Thymus (tissue), 11 donors: ENCODE data around the gene KRTAP10-3. TPM values are rescaled to one million over a fixed set of nuclear protein-coding genes. Genes with fewer than 3 reads are reported as not detected.

Source experiments
- DNase-seq, 9 donors: peaks; one replicate each; pipeline ENCODE4 v3.0.0-alpha.2; 2013; ENCODE audit warnings: low spot score in 9 of 9, low read depth in 6 of 9, missing footprints in 1 of 9
- H3K27ac ChIP-seq, 2 donors: one replicate each; pipeline ENCODE4 v1.5.1; 2013; ENCODE audit warnings: control low read depth in 1 of 2, low read depth in 1 of 2, low read length in 1 of 2, mild to moderate bottlenecking in 1 of 2, moderate library complexity in 1 of 2
- H3K27me3 ChIP-seq, 2 donors: one replicate each; pipeline ENCODE4 v1.5.1; 2013; ENCODE audit warnings: low read length in 1 of 2; ENCODE audit not compliant: control insufficient read depth in 2 of 2, insufficient read depth in 1 of 2
- H3K36me3 ChIP-seq, 2 donors: one replicate each; pipeline ENCODE4 v1.5.1; 2013; ENCODE audit warnings: low read length in 1 of 2, mild to moderate bottlenecking in 1 of 2, moderate library complexity in 1 of 2; ENCODE audit not compliant: control insufficient read depth in 2 of 2, insufficient read depth in 2 of 2
- H3K4me1 ChIP-seq, 2 donors: one replicate each; pipeline ENCODE4 v1.5.1; 2013; ENCODE audit warnings: low read length in 2 of 2; ENCODE audit not compliant: control insufficient read depth in 2 of 2, insufficient read depth in 2 of 2
- H3K4me3 ChIP-seq, 2 donors: one replicate each; pipeline ENCODE4 v1.5.1; 2013; ENCODE audit warnings: low read length in 2 of 2, control low read depth in 1 of 2, mild to moderate bottlenecking in 1 of 2
- H3K9me3 ChIP-seq, 2 donors: one replicate each; pipeline ENCODE4 v1.5.1; 2013; ENCODE audit warnings: low read length in 1 of 2, mild to moderate bottlenecking in 1 of 2; ENCODE audit not compliant: control insufficient read depth in 2 of 2, insufficient read depth in 1 of 2
- WGBS: extraction: QIAGEN DNeasy Blood & Tissue Kit; methylation state at CpG from one replicate; pipeline ENCODE4 v1.1.7; 2013; 5-methylcytosine and 5-hydroxymethylcytosine counted together
- polyA plus RNA-seq: library from polyadenylated mRNA; stranded (reverse); fragments of 200-250 nt; gene quantifications from one replicate; pipeline ENCODE4 v1.2.3, GENCODE V29; 2013
- total RNA-seq: library from RNA; stranded (reverse); fragments of 120-200 nt; gene quantifications from one replicate; pipeline ENCODE4 v1.2.4, GENCODE V29; 2013
- donor health status: healthy.

KRTAP10-3 gene
- total and polyA plus RNA-seq, 2 donors = not detected

DNA sequence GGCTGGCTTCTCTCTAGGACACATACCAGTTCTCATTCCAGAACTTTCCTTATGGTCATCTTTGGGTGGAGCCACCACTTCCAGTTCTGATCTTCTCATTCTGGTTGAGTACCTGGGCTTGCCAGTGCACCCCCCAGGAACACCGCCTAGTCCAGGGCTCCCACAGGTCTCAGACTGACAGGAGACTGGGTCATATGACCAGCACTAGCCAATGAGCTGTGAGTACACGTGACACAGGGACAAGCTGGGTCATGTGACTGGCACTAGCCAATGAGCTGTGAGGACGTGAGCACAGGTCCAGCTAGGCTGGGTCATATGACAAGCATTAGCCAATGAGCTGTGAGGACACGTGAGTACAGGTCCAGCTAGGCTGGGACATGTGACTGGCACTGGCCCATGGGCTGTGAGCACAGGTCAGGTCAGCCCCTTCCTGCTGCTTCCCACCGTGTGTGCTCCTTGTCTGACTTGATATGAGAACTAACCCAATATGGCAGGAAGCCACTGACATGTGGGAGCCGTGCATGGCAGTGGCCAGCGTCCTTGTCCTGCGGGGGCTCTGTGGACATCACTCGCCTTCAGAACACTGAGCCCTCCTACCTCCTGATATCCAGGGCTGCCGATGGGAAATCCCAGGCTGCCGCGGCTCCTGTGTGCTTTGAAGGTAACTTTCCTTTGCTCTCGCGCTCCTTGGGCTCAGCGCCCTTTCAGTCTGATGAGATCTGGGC, 41.3 kb downstream of the KRTAP10-3 start:
- WGBS = 92% methylated on average over 15 of the region's 15 CpGs
- peak in 1 of 9 donors; percentile 2 for DNase-seq
- Histone ChIP-seq H3K4me3 (no peak overlapping the region), H3K9me3 (peaks cover 0 to 9% of the 10 kb centered on the region in 2 donors), H3K36me3 (no peaks in the 10 kb centered on the region), H3K4me1 (no peaks in the 10 kb centered on the region), H3K27me3 (no peaks in the 10 kb centered on the region), H3K27ac (no peak overlapping the region)

DNA sequence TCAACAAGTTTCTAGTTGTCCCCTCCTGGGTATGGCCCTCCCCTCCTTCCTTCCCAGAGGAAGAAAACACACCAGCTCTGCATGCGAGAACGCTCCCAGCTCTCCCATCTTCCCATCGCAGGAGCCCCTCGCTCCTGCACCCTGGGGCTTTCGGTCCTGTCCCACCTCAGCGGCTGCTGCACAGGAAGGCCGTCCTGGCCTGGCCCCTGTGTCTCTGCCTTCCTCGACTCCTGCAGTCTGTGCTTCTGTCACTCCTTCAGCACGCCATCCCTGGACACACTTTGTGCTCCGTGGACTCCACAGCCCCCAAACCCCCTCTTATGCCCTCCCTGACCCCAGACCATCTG, 41.8 kb downstream of the KRTAP10-3 start:
- H3K4me1 ChIP-seq = no peaks in the 10 kb centered on the region
- H3K36me3 ChIP-seq = no peaks in the 10 kb centered on the region
- H3K4me3 ChIP-seq = no peak overlapping the region
- no peaks in the 10 kb centered on the region for H3K27me3 ChIP-seq
- H3K27ac ChIP-seq = no peak overlapping the region
- DNase-seq = no peak
- peaks cover 0 to 9% of the 10 kb centered on the region in 2 donors for H3K9me3 ChIP-seq
- 90% methylated on average over 10 of the region's 10 CpGs for whole genome bisulfite sequencing

DNA sequence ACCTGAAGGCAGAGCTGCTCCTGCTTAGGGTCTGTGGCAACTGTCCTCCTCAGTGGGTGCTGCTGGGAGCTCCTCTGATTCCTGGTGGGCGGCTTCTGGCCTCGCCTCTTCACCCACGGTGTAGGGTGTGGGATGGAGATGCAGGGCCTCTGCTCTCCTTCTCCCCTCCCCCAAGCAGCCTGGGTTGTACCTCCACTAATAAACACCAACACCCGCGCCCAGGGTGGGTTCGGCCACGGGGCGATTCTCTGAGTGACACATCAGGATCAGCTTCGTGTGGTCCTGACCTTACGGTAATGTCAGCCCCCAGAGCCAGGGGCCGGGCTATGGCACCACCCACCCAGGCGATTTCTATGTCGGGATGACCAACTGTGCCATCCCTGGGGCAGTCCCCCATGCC, 42.3 kb downstream of the KRTAP10-3 start:
- Histone ChIP-seq H3K4me3 (no peak overlapping the region), H3K36me3 (no peaks in the 10 kb centered on the region), H3K27ac (no peak overlapping the region), H3K4me1 (no peaks in the 10 kb centered on the region), H3K9me3 (peaks cover 0 to 9% of the 10 kb centered on the region in 2 donors), H3K27me3 (no peaks in the 10 kb centered on the region)
- DNase-seq = no peak
- 93% methylated on average over 13 of the region's 13 CpGs for WGBS

DNA sequence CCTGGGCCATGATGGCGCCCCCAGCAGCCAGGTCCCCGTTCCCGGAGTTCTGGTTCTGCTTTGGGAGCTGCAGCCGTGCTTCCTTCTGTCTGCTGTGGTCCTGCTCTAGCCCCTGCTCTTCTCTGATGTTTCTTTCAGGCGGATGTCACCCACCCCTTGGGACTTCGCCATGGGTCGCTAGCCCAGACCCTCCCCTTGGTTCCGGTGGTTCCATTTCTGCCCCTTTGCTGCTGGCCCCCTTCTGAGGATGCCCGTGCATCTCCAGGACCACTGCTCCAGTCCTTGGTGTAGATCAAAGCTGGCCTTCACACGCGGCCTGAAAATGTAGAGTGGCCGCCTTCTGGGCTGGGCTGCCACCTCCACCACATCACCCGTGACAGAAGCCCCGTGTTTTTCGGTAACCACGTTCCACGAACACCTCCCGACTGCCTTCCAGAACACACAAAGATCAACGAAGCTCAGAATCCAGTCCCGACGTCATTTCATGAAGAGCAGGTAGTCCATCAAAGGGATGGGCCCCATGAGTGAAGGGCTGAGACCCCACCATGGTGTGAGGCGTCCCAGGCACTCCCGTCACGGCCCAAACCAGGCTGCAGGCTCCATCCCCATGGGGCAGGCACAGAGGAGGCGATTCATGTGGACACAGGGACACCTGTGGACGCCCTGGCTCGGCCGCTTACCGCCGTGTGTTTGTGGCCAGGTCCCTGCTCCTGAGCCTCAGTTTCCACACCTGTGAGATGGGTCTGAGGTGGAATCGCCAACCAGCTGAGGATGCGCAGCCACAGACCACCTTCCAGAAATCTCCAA, 43.0 kb downstream of the KRTAP10-3 start:
- Histone ChIP-seq H3K36me3 (no peaks in the 10 kb centered on the region), H3K9me3 (peaks cover 0 to 6% of the 10 kb centered on the region in 2 donors), H3K27ac (no peak overlapping the region), H3K4me1 (peaks cover 0 to 2% of the 10 kb centered on the region in 2 donors), H3K27me3 (peaks cover 0 to 1% of the 10 kb centered on the region in 2 donors), H3K4me3 (no peak overlapping the region)
- DNase-seq = no peak
- WGBS = 92% methylated on average over 32 of the region's 32 CpGs

DNA sequence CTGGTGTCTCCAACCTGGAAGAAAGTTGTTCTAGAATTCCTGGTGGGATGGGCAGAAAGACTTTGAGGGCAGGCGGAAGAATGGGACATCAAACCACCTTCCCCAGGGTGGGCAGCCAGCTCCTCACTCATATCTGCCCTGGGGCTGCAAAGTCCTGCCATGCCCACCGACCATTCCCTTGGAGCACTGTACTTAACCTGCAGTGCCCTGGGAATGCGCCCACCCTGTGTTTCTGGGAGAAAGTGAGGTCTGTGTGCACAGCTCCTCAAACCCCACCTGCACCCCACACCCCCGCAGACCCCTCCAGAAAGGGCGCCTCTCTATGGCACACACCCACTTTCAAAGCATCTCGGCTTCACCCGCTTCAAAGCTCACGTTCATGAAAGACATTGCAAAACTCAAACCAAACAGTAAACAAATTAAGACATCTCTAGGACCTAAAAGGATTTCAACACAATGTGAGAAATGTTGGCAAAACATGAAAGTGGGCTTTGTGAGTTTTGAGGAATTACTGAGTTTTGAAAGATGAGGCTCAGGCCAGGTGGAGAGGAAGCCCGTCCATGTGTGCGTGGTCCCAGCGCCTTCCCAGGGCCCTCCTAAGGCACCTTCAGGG, 43.7 kb downstream of the KRTAP10-3 start:
- Histone ChIP-seq H3K27ac (no peak overlapping the region), H3K4me1 (peaks cover 0 to 3% of the 10 kb centered on the region in 2 donors), H3K36me3 (no peaks in the 10 kb centered on the region), H3K9me3 (peaks cover 0 to 4% of the 10 kb centered on the region in 2 donors), H3K4me3 (no peak overlapping the region), H3K27me3 (peaks cover 0 to 5% of the 10 kb centered on the region in 2 donors)
- WGBS = 88% methylated on average over 11 of the region's 11 CpGs
- no peak for DNase-seq

DNA sequence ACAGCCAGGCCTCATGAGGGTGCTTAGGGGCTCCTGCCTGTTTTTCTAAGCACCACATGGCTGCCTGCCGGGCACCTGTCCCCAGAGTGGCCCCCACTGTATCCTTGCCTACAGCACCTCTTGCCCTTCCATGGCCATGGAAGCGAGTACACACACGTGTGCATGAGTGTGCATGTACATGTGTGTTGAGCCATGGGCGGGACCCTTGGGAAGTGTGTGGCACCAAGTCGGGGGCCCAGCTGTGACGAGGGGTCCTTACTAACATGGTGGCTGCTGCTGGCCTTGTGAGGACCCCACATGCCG, 44.4 kb downstream of the KRTAP10-3 start:
- H3K27ac ChIP-seq = no peak overlapping the region
- no peak for DNase-seq

DNA sequence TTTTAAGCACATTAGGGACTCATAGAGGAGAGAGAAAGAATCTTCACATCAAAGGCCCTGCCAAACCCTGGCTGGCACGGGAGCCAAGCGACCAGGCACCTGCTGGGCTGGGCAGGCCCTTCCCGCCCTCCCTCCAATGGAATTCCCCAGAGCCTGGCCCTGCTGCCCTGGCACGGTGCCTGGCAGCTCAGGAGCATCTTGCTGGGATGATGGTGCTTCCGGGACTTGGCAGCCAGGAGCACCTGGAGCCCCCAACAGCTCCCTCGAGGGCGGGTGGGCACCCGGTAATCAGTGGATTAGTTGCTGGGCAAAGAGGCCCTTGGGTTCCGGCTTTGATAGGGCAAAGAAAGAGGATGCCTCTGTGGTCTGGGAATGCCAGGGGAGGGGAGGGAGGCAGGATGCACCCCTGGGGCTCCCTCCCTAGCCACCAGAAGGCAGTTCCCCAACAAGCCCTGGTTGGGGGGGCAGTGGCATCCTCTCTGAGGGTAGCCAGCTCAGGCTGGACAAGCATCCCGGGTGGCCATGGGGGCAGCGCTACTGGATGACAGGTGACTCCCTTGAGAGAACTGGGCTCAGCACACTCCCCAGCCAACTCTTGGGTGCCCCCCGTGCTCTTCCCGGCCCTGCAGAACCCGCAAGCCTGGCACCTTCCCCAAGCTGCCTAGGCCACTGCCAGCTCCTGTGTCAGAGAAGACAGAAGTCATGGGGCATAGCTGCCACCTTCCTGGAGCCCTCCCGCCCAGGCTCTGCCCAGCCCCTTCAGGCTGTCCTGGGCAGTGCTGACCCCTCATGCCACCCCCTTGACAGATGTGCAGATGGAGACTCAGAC, 45.0 kb downstream of the KRTAP10-3 start:
- Histone ChIP-seq H3K4me3 (no peak overlapping the region), H3K36me3 (no peaks in the 10 kb centered on the region), H3K27ac (no peak overlapping the region), H3K27me3 (peaks cover 0 to 6% of the 10 kb centered on the region in 2 donors), H3K4me1 (peaks cover 0 to 3% of the 10 kb centered on the region in 2 donors), H3K9me3 (peaks cover 0 to 4% of the 10 kb centered on the region in 2 donors)
- WGBS = 95% methylated on average over 15 of the region's 15 CpGs
- no peak for DNase-seq

More for the DNA sequence above, 44.4 kb downstream of the KRTAP10-3 start:
- H3K27me3 ChIP-seq = peaks cover 0 to 6% of the 10 kb centered on the region in 2 donors
- WGBS = 95% methylated on average over 7 of the region's 7 CpGs
- H3K4me1 ChIP-seq = peaks cover 0 to 3% of the 10 kb centered on the region in 2 donors
- no peak overlapping the region for H3K4me3 ChIP-seq
- H3K36me3 ChIP-seq = no peaks in the 10 kb centered on the region
- H3K9me3 ChIP-seq = peaks cover 0 to 4% of the 10 kb centered on the region in 2 donors

DNA sequence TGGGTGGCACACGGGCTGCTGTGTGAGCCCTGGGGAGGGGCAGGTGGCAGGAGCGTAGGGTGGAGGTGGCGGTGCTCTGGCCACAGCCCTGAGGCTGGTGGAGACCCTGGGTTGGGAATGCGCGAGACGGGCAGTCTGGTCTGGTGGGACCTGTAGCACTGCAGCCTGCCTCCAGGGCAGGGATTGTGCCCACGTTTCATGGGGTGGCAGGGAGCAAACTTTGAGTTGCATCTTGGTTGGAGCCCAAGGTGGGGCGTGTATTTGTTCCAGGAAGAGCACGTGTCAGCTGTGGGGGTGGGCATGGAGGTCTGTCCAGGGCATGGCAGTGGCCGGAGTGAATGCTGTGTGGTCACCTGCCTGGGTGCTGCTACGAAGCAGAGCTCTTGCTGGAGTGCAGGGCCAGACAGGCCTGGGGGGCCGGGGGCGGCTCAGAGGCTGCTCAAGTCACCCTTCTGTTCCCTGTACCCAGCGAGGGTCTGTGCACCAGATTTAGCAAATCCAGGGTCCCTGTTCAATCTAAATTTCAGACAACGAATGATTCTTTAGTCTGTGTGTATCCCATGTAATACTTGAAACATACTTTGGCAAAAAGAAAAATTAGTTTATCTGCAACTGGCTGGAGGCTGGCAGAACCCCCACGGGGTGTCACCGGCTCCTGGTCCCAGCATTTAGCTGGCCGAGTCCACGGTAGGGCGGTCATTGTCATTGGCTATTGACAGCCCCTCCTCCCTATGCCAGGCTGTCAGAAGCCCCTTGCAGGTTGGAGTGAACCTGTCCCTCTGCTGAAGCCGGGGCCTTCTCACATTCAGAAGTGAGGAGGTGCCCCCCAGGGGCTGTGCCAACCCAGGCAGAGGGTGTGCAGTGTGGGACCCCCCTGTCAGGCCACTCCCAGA, 45.9 kb downstream of the KRTAP10-3 start:
- H3K36me3 ChIP-seq = no peaks in the 10 kb centered on the region
- no peak for DNase-seq
- H3K27me3 ChIP-seq = peaks cover 0 to 6% of the 10 kb centered on the region in 2 donors

More for the DNA sequence above, 45.9 kb downstream of the KRTAP10-3 start:
- peaks cover 0 to 4% of the 10 kb centered on the region in 2 donors for H3K9me3 ChIP-seq
- no peak overlapping the region for H3K27ac ChIP-seq
- no peak overlapping the region for H3K4me3 ChIP-seq
- H3K4me1 ChIP-seq = peaks cover 0 to 3% of the 10 kb centered on the region in 2 donors
- 94% methylated on average over 21 of the region's 21 CpGs for WGBS
